GM21515 (cell line): Measurements from ENCODE around the gene GPI.

Experiments
- ATAC-seq: cut with Tn5 transposase; IDR thresholded peaks from one replicate; pipeline ENCODE4 v1.9.1; 2021; ENCODE audit not compliant: unreplicated experiment

Gene GPI

DNA sequence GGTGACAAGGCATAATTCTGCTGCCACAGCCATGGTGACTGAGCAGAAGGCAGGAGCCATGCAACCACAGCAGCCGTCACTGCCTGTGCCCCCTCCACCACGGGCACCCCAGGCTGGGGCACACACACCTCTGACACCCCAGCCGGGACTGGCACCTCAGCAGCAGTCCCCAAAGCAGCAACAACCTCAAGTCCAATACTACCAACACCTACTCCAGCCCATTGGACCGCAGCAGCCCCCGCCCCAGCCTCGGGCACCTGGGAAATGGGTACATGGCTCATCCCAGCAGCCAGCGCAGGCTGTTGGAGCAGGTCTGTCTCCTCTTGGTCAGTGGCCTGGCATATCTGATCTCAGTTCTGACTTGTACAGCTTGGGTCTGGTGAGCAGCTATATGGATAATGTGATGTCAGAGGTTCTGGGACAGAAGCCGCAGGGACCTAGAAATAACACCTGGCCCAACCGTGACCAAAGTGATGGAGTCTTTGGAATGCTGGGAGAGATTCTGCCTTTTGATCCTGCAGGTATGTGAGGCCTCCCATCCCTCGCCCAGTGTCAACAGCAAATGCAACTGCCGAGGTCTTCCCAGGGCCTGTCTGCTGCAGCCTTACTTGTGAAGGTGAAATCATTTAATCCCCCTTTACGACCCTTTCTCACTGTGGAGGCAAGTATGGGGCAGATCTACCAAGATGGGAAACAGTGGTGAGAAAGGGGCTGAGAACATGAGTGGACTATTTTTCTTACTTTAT is 22.9 kb upstream of the GPI start:
- ATAC-seq, result no peak

DNA sequence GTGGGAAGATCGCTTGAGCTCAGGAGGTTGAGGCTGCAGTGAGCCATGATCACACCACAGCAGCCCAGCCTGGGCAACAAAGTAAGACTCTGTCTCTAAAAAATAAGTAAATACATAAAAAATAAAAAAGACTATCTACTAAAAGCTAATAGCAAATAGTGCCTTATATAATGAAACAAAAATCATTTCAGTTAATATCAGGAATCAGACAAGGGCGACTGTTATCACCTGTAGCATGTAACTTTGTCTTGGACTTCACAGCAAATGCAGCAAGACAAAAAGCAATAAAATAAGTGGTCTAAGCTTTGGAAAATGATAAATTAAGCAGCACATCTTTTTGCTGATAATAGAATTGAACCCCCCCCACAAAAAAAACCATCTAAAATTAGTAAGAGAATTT is 21.2 kb upstream of the GPI start:
- no peak for ATAC-seq

DNA sequence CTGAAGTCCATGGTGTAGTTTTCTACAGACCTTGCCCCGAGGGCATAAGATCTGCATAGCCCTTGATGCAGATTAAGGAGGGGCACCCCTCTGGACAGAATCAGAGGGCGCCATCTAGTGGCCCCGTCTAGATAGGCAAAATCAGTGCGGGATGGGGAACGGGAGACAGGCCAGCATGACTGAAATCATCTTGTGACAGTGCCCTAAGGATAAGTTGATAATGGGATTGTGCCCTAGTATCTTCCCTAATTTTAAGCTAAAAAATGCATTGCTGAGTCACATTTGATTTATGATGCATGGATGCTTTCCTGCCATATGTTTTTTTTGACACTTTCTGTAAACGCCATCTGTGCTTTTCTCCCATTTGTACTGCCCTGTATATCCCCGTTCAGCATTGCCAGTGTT is 19.0 kb upstream of the GPI start:
- no peak for ATAC-seq

DNA sequence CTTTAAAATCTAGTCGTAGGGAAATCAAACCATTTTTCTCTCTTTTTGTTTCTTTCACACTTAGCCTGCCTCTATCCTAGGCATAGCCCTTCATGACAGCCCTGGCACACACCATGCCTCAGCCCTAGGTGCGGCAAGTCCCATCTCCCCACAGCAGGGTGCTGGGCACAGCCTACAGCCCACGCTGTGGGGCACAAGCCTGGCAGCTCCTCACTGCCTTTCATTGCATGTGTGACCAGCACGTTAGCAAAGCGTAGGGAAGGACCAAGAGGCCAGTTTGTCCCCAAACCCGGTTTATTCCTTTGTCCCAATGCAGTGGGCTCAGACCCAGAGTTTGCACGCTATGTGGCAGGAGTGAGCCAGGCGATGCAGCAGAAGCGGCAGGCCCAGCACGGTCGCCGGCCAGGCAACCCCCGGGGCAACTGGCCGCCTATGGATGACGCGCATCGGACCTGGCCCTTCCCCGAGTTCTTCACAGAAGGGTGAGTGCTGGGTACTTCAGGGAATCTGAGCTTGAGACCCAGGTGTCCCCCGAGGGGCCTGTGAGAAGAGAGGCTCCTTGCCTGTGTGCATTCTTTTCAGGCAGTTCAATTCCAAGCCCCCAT is 17.3 kb upstream of the GPI start:
- ATAC-seq, result no peak

DNA sequence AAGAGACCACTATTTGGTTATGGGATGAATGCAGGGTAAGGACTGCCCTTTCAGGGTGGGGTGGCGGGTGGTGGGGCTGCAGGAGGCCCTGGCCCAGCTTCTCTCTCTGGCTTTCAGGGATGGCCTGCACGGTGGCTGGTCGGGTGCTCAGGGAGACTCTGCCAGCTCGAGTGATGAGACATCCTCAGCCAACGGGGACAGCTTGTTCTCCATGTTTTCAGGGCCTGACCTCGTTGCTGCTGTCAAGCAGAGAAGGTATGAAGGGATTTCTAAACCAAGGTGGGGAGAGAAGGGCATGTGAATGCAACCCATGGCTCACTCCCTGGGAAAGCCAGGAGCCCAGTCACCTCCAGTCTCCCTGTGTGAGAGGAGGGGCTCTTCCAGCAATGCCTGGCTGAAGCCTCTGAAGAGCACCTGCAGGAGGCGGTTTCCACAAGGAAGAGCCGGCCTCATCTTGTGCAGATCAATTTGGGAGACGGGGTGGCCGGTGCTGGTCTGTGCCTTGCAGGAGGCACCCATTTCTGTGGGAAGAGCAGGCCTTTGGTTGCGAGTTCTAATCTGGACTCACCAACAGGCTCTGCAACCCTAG is 16.0 kb upstream of the GPI start:
- no peak for ATAC-seq

DNA sequence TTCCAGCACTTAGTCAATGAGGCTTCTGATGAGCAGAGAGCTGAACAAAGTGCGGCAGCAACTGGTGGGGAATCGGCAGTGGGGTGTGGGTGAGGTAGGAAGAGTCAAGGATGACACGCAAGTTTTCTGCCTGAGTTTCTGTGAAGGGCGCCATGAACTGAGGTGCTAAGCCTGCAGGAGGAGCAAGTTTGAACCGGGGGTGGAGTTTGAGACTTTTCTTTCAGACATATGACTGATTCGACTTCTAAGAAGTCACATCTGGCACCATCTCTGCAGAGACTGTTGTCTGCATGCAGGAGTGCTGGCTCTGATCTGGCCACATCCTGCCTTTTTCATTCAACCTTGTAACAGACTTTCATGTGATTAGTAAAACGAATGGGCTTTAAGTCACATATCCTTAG is 14.8 kb upstream of the GPI start:
- no peak for ATAC-seq

DNA sequence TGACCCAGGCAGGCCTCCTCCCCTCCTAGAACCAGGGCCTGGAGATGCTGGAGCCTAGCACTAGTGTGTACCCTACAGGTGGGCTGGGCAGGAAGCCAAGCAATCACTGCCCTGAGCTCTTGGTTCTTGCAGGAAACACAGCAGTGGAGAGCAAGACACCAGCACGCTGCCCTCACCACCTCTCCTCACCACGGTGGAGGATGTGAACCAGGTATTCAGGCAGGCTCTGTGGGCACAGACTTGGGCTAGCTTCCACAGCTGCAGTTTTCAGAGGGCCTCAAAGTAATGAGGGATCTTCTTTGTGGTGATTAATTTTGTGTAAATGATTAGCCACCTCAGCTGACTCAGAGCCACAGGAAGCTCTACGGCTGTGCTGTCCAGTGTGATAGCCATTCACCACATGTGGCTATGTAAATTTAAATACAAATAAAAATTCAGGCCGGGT is 13.6 kb upstream of the GPI start:
- no peak for ATAC-seq

DNA sequence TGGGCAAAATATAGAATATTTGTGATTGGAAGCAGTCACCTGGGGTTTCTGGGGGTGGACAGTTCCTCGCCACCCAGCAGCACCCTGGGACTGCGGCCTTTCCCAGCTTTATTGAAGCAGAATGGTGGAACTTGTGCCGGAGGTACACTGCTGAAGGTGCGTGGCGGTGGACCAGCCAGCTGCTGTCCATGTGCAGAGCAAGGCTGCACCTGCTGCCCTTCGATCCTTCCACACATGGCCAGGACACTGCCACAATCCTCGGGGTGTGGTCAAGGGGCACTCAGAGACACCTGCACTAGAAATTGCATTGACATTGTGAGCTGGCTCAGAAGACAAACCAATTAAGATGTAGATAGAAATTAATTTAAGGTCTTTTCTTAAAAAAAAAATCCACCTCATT is 11.4 kb upstream of the GPI start:
- ATAC-seq, result no peak

DNA sequence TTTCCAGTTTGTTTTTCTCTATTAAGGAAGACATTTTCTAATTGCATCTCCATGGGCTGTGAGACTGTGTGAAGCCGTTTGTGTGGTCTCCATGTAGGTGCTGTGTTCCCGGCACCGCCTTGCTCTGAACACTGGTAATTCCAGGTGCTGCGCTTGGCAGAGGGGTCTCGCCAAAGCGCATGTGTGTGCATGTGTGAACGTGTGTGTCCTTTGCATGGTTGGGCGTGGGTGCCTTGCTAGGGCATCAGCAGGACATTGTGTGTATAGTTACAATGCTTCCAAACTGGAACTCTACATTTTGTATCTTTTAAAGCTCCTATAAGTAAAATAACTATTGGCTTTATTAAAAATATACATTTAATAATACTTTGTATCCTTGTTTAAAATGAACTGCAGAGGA is 9.8 kb upstream of the GPI start:
- no peak for ATAC-seq

DNA sequence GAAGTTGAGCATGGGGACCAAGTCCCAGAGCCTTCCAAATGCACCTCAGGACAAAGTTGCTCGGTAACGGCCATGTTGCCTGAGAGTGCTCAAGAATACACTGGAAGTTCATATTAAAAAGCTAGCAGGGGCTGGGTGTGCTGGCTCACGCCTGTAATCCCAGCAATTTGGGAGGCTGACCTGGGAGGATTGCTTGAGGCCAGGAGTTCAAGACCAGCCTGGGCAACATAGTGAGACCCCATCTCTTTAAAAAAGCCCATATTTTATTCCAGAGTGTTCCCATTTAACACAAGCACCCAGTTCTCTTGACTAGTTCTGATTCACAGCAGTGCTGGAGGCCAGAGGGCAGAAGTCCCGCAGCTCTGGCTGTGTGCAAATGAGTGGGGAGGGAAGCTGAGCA is 8.1 kb upstream of the GPI start:
- ATAC-seq, result no peak

DNA sequence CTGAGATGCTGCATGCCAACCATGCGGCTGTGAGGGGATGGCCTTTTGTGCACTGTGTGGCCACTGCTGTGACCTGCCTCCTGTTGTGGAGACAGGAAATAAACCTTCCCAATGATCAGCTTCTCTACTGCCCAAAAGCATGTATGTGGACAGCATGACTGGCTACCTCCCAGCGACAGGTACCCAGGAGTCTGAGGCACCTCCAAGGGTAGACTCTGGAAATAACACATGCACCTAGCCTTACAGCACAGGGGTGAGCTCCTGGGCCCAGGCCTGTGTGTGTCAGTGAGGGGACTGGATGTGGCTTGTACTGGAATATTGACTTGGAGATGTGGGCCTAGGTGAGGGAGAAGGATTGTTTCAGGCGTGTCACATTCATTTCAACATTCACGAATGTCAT is 7.6 kb upstream of the GPI start:
- no peak for ATAC-seq

DNA sequence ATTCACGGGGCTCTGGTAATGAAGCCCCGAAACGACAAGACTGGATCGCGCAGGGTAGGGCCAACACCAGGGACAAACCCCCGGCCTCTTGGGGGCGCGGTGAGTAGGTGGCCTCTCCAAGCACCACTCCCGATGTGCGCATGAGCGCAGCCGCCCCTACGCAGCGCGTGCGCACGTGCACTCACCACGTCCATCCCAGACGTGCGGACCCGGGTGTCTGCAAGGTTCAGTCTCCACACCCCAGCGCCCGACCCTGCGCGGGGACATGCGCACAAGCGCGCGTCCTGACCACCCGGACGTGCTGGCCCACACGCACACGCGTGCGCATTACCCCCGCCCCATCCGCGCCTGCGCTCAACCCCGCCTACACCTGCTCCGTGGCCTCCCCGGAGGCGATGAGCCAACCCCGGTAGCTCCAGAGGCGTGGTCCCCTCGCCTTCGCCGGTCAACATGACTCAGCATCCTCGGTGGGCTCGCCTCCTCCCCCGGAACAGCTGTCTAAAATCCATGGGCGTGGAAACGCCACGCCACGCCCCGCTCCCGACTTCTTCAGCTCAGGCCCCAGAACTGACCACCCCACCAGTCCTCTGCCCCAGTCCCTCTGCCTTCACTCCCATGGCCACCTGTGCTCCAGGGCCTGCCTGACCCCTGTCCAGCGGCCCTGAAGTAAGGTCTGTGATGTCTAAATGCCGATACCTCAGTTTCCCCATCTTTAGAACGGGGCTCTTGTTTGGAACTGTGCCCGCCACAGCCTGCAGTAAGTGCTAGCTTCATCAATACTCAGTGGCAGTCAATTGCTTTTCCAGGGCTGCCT is 5.6 kb upstream of the GPI start:
- ATAC-seq, result peak; percentile 86

DNA sequence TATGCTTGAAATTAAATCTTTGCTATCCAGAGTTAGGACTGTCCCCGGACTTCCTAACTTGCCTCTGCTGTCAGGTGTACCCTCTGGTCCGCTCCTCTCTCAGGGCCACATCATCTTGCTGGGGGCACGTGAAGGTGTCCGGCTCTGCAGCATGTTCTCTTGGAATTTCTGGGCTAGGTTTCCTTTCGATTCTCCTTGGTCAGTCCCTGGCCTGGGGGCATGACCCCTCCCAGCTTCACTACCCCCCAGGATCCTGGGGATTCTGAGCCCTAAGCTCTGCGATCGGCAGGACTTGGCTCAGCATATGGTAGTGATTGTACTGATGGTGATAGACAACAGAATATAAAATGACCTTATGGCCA is 5.1 kb upstream of the GPI start:
- no peak for ATAC-seq

DNA sequence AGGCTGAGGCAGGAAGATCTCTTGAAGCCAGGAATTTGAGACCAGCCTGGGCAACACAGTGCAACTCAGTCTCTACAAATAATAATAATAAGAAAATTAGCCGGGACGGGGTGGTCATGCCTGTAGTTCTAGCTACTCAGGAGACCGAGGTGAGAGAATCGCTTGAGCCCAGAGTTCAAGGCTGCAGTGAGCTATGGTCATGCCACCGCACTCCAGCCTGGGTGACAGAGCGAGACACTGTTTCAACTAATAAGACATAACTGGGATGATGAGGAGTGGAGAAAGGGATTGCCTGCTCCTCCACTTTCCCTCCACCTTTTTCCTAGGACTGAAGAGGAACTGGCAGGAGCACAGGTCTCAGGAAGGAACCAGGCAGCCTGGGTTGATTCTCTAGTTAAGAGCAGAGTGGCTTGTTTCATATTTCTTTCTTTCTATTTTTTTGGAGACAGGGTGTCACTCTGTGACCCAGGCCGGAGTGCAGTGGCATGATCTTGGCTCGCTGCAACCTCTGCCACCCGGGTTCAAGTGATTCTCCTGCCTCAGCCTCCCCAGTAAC is 4.6 kb upstream of the GPI start:
- ATAC-seq, result no peak

DNA sequence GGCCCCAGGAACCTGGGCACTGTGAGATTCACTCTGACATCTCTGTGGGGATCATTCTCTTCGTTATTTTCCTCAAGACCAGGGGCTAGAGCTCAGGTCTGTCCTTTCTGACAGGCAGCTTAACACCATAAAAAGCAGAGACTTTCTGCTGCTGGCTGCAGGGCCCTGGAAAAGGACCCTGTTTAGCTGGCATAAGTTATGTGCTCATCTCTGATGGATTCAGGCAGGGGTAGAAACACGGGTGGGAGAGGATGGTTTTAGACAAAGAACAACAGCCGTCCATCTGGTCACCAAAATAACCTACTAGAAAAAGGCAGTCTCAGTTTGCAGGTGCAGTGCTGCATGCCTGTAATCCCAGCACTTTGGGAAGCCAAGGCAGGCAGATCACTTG is 2.3 kb upstream of the GPI start:
- no peak for ATAC-seq

DNA sequence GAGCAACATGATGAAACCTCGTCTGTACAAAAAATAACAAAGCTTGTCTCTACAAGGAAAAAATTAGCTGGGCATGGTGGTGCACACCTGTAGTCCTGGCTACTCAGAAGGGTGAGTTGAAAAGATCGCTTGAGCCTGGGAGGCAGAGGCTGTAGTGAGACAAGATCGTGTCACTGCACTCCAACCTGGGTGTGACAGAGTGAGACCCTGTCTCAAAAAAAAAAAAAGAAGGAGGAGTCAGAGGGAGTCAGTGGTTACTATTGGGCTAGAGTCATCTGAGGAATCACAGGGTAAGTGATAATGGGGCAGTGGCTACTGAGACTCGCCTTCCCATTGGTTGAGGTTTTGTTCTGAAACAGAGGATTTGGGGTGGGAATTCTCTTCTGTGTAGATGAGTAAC is 1.9 kb upstream of the GPI start:
- ATAC-seq, result no peak

DNA sequence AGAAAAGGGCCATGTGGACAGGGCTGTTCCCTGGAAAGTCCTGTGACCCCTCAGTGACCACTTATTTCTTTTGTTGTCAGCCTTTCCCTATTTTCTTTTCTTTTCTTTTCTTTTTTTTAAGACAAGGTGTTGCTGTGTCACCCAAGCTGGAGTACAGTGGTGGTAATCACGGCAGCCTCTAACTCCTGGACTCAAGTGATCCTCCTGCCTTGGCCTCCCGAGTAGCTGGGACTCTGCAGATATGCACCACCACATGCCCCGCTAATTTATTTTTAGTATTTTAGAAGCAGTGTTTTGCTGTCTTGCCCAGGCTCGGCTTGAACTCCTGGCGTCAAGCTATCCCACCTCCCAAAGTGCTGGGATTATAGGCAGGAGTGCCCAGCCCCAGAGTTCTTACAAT is 1.1 kb upstream of the GPI start:
- no peak for ATAC-seq

DNA sequence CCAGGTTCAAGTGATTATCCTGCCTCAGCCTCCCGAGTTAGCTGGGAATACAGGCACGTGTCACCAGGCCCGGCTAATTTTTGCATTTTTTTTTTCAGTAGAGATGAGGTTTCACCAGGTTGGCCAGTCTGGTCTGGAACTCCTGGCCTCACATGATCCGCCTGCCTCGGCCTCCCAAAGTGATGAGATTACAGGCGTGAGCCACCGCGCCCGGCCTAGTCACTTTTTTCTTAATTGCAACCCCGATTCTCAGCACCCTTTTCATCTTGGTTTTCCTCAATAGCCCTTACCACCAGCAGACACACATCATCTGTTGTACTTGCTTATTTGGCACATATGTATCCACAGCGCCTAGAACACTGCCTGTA is 550 bp upstream of the GPI start:
- ATAC-seq, result no peak

DNA sequence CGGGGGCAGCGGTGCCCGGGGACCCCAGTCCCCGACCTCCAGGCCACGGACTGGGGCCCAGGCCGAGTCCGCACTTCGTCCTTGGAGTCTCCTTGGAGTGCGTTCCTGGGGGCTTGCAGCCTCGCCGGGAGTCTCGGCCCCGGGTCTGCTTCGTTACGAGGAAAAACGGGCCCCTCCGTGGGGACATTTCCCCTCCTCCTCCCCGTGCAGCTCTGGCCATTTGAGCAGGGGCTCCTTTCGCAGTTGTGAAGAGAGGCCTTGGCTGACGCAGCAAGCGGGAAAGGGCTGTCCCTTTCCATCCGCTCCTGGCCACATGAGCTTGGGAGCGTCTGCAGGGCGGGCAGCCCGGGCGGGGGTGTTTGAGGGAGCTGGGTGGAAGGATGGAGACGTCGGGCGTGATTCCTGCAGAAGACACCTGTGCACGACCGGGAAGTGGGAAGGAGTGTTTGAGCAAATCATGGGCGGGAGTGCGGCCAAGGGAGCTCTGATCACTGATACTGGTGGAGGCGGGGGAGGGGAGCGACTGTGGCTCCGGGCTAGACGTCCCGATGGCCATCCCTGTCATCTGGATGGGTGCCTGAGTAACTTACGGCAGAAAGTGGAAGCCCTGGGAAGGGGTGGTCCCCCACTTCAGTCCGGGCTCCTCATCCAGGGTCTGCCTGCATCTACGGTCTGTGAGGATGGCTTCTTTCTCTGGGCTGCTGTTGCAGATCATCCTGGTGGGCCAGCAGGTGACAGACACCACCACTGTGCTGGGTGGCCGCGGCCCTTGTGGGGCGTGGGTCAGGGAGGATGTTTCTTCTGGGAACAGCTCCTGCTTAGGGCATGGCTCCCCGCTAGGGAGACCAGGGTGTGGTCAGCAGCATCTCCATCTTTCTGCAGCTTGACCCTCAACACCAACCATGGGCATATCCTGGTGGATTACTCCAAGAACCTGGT is 736 bp downstream of the GPI start:
- ATAC-seq, result no peak

DNA sequence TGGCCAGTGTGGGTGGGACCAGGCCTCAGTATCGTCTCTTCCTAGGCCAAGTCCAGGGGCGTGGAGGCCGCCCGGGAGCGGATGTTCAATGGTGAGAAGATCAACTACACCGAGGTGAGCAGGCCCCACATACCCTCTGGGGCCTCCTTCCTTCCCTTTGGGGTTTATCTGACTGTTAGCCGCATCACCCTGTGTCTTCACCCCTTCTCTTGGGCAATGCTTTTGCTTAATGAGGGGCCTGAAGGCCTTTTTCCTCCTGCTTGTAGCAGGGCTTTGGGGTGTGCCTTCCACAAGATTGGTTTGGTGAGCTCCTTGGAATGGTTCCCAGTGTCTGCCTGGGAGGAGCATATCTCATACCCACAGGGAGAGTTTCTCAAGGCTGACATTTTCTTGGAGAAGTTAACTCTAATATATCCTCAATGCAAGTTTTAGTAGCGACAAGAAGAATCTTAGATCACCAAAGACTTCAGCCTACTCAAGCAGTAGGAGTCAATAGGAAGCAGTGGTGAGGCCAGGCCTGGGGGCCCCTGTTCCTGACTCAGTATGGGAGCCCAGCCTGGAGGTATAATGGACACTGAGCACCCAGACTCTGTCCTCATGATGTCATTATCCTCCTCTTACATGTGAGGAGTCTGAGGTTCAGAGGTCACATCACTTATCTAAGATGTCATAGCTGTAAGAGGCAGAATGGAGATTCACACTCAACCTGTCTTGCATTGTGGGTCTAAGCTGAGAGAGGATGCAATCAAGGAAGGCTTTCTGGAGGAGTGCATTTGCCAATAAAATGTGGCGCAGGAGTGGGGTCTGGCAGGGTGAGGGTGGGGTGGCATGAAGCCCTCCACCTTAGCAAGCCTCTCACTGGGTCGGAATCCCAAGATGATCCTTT is 2.0 kb downstream of the GPI start:
- ATAC-seq, result no peak
